Thoracic aorta (tissue), 2 donors: ENCODE data around the gene OTOP2. TPM values are rescaled to one million over a fixed set of nuclear protein-coding genes. Genes with fewer than 3 reads are reported as not detected.

Experiments
- ATAC-seq: fragments of 150-250 bp; one replicate; pipeline ENCODE4 v1.8.0; 2017; ENCODE audit warnings: low read depth; ENCODE audit not compliant: insufficient number of reproducible peaks, low FRiP score
- DNase-seq: peaks from one replicate; pipeline ENCODE4 v3.0.0-alpha.2; 2020; ENCODE audit warnings: low spot score
- H3K27ac ChIP-seq, 2 donors: fragments of 200-600 bp; sonication (generic); 1 replicate in 1 of 2; 2 replicates in 1 of 2; pipeline ENCODE4 v1.5.1; 2016; ENCODE audit warnings: mild to moderate bottlenecking in 2 of 2, moderate library complexity in 2 of 2
- H3K27me3 ChIP-seq: fragments of 200-600 bp; sonication (generic); replicated peaks from 2 replicates; pipeline ENCODE4 v1.6.0; 2016; ENCODE audit warnings: mild to moderate bottlenecking; ENCODE audit not compliant: insufficient read depth
- H3K36me3 ChIP-seq: fragments of 200-600 bp; sonication (generic); one replicate; pipeline ENCODE4 v1.5.1; 2016
- H3K4me1 ChIP-seq, 2 donors: fragments of 200-600 bp; sonication (generic); 1 replicate in 1 of 2; 2 replicates in 1 of 2; pipeline versions ENCODE4 v1.5.1 to v1.6.0; 2016; ENCODE audit warnings: low read depth in 2 of 2, mild to moderate bottlenecking in 1 of 2; ENCODE audit not compliant: control insufficient read depth in 1 of 2
- H3K4me3 ChIP-seq: fragments of 200-600 bp; sonication (generic); 2 replicates; pipeline ENCODE4 v1.5.1; 2016; ENCODE audit warnings: mild to moderate bottlenecking
- H3K9me3 ChIP-seq: fragments of 200-600 bp; sonication (generic); 2 replicates; pipeline ENCODE4 v1.5.1; 2016
- total RNA-seq, 2 donors: library from RNA; depleted of rRNA; stranded (reverse); fragments of >200 nt; gene quantifications; one replicate each; pipeline versions ENCODE4 v1.1.0 to v1.2.3, GENCODE V29; 2016
- TF ChIP-seq, protein P1 (sequence below): fragments of 200-600 bp; sonication (generic); IDR thresholded peaks from one replicate; pipeline ENCODE4 v1.5.1; 2019; ENCODE audit warnings: antibody characterized with exemption

OTOP2 gene
- total RNA-seq, 2 donors from 2014 or later = not detected

DNA sequence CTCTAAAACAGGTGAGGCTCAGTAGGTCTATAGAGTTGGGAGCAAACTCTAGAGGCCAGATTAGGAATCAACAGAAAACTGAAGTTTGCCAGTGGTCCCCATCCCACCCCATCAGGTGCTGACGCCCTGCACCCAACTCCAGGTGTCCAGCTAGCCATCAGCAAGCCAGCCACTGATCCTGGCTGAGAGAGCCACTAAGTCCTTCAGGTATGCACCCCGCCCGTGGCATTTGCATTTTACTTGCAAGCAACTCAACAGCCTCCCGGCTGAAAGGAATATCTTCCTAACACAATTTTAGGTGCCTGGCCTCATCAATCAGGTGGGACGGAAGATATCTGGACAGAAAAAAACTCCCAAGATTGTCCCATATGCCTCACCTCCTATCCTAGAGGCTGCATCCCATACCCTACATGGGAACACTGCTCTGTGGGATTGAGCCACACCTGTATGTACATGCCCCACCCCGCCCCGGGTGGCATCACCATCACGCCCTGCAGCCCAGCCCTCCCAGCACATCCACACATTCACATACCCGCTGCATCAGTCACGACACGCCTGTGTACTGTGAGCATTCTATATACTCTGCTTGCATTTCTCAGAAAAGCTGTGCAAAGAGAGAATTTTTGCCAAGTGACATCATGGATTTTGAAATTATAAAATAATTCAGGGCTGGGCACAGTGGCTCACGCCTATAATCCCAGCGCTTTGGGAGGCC, 19.9 kb downstream of the OTOP2 start:
- ATAC-seq = no peak
- TF ChIP-seq, protein P1, sequence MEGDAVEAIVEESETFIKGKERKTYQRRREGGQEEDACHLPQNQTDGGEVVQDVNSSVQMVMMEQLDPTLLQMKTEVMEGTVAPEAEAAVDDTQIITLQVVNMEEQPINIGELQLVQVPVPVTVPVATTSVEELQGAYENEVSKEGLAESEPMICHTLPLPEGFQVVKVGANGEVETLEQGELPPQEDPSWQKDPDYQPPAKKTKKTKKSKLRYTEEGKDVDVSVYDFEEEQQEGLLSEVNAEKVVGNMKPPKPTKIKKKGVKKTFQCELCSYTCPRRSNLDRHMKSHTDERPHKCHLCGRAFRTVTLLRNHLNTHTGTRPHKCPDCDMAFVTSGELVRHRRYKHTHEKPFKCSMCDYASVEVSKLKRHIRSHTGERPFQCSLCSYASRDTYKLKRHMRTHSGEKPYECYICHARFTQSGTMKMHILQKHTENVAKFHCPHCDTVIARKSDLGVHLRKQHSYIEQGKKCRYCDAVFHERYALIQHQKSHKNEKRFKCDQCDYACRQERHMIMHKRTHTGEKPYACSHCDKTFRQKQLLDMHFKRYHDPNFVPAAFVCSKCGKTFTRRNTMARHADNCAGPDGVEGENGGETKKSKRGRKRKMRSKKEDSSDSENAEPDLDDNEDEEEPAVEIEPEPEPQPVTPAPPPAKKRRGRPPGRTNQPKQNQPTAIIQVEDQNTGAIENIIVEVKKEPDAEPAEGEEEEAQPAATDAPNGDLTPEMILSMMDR = no peak
- Histone ChIP-seq H3K36me3 (no peaks in the 10 kb centered on the region), H3K4me3 (no peak overlapping the region), H3K27ac (no peak overlapping the region), H3K9me3 (no peaks in the 10 kb centered on the region), H3K27me3 (no peaks in the 10 kb centered on the region), H3K4me1 (no peaks in the 10 kb centered on the region)
- DNase-seq = no peak

GRCh38 chr17:74945543-74945942, 21.5 kb downstream of the OTOP2 start:
- H3K36me3 ChIP-seq = no peaks in the 10 kb centered on the region
- H3K4me1 ChIP-seq = no peaks in the 10 kb centered on the region
- H3K27me3 ChIP-seq = no peaks in the 10 kb centered on the region
- no peak for DNase-seq
- H3K27ac ChIP-seq = no peak overlapping the region
- ATAC-seq = no peak
- no peaks in the 10 kb centered on the region for H3K9me3 ChIP-seq
- no peak overlapping the region for H3K4me3 ChIP-seq
- TF ChIP-seq, protein P1 = no peak

DNA sequence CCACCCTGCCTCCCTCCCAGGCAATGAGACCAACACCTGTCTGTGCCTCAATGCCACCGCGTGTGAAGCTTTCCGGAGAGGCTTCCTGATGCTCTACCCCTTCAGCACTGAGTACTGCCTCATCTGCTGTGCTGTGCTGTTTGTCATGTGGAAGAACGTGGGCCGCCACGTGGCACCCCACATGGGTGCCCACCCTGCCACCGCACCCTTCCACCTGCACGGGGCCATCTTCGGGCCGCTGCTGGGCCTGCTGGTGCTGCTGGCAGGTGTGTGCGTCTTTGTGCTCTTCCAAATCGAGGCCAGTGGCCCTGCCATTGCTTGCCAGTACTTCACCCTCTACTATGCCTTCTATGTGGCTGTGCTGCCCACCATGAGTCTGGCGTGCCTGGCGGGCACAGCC, 22.6 kb downstream of the OTOP2 start:
- Histone ChIP-seq H3K27ac (no peak overlapping the region), H3K36me3 (no peaks in the 10 kb centered on the region), H3K27me3 (no peaks in the 10 kb centered on the region), H3K4me3 (no peak overlapping the region), H3K9me3 (no peaks in the 10 kb centered on the region), H3K4me1 (no peaks in the 10 kb centered on the region)
- ATAC-seq = no peak
- TF ChIP-seq, protein P1 = no peak
- DNase-seq = no peak

- no peak for DNase-seq
- H3K4me3 ChIP-seq = no peak overlapping the region
- H3K4me1 ChIP-seq = no peaks in the 10 kb centered on the region
- ATAC-seq = no peak
- no peaks in the 10 kb centered on the region for H3K36me3 ChIP-seq
- no peak overlapping the region for H3K27ac ChIP-seq
- no peaks in the 10 kb centered on the region for H3K9me3 ChIP-seq
- no peaks in the 10 kb centered on the region for H3K27me3 ChIP-seq
- TF ChIP-seq, protein P1 = no peak
Observed at GRCh38 chr17:74947041-74947754, 23.1 kb downstream of the OTOP2 start.

DNA sequence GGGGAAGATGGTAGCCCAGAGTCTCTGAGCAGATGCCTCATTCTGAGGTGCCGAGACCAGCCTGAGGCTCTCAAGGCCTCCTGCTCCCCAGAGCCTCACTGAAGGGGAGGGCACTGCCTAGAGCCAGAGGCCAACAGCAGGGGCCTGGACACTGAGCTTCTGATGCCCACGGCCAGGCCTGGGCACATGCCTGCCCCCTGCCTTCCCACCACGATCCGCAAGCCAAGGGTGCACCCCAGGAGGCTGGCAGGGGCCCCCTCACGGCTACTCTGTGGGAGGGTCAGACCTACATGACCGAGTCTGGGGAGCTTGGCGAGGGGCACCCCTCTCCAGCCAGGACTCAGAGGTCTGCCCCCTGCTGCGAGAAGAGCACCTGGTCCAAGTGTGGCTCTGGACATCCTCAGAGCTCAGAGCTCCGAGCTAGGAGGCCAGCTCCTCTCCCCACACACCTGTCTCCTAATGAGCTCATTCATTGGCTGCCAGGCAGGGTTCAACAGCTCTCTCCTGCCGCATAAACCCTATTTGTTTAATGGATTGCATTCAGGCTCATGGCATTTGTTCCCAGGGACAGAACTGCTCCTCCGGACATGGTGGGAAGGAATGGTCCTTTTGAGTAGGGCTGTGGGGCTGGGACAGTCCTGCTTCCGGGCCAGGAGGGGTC, 25.5 kb downstream of the OTOP2 start:
- no peaks in the 10 kb centered on the region for H3K27me3 ChIP-seq

More for the DNA sequence above, 25.5 kb downstream of the OTOP2 start:
- H3K9me3 ChIP-seq = no peaks in the 10 kb centered on the region
- ATAC-seq (no peak), DNase-seq (no peak)
- H3K4me3 ChIP-seq = no peak overlapping the region
- H3K27ac ChIP-seq = no peak overlapping the region
- TF ChIP-seq, protein P1 = no peak
- no peaks in the 10 kb centered on the region for H3K4me1 ChIP-seq
- H3K36me3 ChIP-seq = no peaks in the 10 kb centered on the region
